ACHN (cell line): ENCODE measurements around the gene MOK.
A peak's percentile ranks its signal among the peaks of the same experiment; 100 is the strongest.

Source experiments
- DNase-seq: peaks from one replicate; pipeline ENCODE4 v3.0.0-alpha.2; 2015
- in situ Hi-C: cut with HindIII; loops from 2 replicates; pipeline ENCODE4 v1.10.0; 2017; ENCODE audit warnings: low sequenced_read_pairs, low pct_ligation_motif_present, low pct_unique_long_range_greater_than_20kb

MOK gene

GRCh38 chr14:102295270-102295669, 9.7 kb downstream of the MOK start:
- in situ Hi-C loops: no loop called here

DNA sequence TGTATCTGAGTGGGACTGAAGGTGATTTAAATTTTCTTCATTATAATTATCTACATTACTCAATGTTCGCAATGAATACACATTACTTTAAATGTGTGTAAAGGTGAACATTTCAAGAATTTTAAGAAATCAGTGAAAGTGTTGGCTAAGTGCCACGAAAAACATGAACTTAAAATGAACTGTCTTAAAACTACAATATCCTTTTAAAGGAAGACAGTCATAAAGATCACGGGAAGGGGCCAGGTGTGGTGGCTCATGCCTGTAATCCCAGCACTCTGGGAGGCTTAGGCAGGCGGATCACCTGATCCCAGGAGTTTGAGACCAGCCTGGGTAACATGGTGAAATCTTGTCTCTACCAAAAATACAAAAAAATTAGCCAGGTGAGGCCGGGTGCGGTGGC, 11.2 kb downstream of the MOK start:
- in situ Hi-C loops: no loop called here
- DNase-seq: no peak

More at GRCh38 chr14:102295270-102295669, 9.7 kb downstream of the MOK start:
- DNase-seq: peak; percentile 39

GRCh38 chr14:102292441-102292840, 12.5 kb downstream of the MOK start:
- in situ Hi-C loops: no loop called here

DNA sequence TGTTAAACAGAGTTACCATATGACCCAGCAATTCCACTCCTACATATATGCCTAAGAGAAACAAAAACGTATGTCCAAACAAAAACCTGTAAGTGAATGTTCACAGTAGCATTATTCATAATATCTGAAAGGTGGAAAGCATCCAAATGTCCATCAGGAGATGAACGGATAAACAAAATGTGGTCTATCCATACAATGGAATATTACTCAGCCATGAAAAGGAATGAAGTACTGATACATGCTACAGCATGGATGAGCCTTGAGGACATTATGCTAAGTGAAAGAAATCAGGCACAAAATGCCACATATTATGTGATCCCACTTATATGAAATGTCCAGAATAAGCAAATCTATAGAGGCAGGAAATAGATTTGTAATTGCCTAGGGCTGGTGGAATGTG, 16.8 kb downstream of the MOK start:
- DNase-seq: no peak
- in situ Hi-C loops: no loop called here

More at GRCh38 chr14:102292441-102292840, 12.5 kb downstream of the MOK start:
- DNase-seq: no peak

DNA sequence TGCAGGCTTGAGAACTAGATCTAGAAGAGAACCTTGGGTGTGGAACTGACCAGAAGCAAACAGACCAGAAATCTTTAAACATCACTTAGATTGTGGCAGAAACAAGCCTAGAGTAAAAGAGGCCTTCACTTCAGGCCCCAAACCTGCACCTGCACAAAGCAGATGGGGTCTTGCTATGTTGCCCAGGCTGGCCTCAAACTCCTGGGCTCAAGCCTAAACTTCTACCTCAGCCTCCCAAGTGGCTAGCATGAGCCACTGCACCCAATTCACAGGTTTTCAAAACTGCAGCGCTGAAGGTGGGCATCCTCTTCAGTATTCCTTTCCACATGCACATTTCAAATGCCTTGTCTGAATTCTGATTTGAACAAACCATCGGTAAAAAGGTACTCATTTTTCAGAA, 19.9 kb downstream of the MOK start:
- DNase-seq: no peak
- in situ Hi-C loops: no loop called here

GRCh38 chr14:102283631-102284129, 21.3 kb downstream of the MOK start:
- no peak for DNase-seq

DNA sequence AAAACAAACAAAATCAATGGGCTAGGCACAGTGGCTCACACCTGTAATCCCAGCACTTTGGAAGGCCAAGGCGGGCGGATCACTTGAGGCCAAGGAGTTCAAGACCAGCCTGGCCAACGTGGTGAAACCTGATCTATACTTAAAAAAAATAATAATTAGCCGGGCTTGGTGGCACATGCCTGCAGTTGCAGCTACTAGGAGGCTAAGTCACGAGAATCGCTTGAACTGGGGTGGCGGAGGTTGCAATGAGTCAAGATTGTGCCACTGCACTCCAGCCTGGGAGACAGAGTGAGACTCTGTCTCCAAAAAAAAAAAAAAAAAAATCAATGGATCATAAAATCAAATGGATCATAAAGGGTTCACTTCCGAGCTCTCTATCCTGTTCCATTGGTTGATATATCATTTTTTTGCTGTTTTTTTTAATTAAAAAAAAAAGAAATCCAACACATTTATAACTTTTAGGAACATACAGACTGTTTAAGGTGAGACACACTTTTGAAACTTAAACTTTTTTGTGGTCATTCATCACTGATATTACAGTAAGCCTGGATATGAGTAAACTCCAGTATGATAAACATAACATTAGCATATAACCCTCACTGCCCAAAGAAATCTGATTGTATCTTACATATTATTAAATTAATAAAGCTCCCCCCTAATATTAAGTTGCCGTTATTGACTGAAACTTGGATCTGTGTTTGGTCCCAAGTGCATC, 22.1 kb downstream of the MOK start:
- no peak for DNase-seq
- in situ Hi-C loops: no loop called here

More at GRCh38 chr14:102283631-102284129, 21.3 kb downstream of the MOK start:
- in situ Hi-C loops: no loop called here

DNA sequence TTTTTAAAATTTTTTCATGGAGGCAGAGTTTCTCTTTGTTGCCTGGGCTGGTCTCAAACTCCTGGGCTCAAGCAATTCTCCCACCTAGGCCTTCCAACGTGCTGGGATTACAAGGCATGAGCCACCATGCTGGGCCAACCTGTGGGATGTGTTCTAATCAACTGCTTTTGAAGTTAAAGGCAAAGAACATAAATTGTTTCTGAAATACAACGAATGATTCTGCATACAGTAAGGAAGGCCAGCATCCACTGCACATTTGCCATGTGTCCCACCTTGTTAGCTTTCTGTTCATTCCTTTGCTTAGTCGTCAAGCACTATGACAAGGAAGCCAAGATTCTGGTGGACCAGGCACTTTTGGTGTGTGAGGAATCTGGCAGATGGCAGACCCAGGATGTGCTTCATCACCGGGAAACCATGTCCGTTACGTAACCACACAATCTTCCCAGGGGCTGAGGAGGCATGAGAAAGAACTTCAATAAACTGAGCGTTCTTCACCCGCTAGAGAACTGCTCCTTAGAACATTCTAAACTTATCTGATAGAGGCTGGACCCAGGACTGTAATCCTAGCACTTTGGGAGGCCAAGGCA, 24.5 kb downstream of the MOK start:
- in situ Hi-C loops: no loop called here
- peak; percentile 84 for DNase-seq

GRCh38 chr14:102279688-102280348, 25.1 kb downstream of the MOK start:
- in situ Hi-C loops: no loop called here
- DNase-seq: peak; percentile 94

GRCh38 chr14:102279282-102279681, 25.7 kb downstream of the MOK start:
- no peak for DNase-seq
- in situ Hi-C loops: no loop called here

GRCh38 chr14:102278631-102278935, 26.4 kb downstream of the MOK start:
- in situ Hi-C loops: no loop called here

DNA sequence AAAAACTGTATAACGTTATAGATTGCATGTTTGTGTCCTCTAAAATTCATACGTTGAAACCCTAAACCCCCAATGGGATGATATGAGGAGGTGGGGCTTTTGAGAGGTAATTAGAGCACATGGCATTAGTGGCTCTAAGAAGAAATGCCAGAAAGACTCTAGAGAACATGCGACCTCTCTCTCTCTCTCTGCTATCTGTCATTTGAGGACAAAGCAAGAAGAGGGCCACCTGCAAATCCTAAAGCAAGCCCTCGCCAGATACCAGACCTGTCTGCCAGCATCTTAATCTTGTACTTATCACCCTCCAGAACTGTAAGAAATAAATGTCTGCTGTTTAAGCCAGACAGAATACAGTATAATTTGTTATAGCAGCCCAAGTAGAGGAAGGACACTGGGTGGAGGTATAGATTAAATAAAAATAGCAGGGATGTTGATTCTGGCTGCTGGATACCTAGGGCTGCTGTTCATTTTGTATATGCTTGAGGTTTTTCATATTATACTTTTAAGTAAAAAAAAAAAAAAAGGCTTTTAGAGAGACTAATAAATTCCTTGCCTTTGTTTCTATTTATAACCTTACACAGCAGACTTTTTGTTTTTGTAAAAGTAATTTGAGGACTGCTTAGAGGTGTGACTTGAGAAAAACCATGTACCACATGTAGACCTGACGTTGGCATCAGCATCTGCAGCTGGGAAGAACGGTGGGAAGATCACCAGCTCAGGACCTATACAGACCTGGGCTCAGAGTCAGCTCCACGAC, 26.9 kb downstream of the MOK start:
- no peak for DNase-seq
- in situ Hi-C loops: no loop called here

More at GRCh38 chr14:102278631-102278935, 26.4 kb downstream of the MOK start:
- no peak for DNase-seq

DNA sequence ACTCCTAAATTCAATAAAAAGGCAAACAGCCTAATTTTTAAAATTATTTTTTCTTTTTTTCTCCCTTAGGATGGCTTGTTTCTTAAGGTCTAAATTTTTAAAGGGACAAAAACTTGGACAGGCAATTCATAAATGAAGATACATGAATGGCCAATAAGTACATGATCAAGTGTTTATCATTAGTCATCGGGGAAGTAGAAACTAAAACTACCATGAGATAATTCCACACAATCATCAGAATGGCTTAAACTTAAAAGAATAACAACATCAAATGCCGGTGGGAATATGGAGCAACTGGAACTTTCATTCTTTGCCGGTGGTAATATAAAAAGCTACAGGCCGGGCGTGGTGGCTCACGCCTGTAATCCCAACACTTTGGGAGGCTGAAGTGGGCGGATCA, 29.1 kb downstream of the MOK start:
- no peak for DNase-seq
- in situ Hi-C loops: no loop called here

DNA sequence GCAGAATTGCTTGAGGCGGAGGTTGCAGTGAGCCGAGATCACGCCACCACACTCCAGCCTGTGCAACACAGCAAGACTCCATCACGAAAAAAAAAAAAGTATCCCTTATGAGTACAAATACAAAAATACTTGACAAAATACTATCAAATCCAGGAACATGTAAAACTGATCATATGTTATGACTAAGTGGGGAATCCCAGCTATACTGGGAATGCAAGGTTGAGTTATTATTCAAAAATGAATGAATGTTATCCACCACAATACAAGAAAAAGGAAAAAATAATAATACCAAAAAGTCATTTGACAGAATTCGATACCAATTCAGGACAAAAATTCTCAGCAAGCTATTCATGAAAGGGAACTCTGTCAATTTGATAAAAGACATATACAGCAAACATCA, 32.6 kb downstream of the MOK start:
- in situ Hi-C loops: no loop called here

GRCh38 chr14:102264775-102265174, 40.2 kb downstream of the MOK start:
- DNase-seq: no peak
- in situ Hi-C loops: no loop called here

More for the DNA sequence above, 32.6 kb downstream of the MOK start:
- no peak for DNase-seq

- in situ Hi-C loops: no loop called here
Measured at GRCh38 chr14:102264355-102264754, 40.6 kb downstream of the MOK start.

DNA sequence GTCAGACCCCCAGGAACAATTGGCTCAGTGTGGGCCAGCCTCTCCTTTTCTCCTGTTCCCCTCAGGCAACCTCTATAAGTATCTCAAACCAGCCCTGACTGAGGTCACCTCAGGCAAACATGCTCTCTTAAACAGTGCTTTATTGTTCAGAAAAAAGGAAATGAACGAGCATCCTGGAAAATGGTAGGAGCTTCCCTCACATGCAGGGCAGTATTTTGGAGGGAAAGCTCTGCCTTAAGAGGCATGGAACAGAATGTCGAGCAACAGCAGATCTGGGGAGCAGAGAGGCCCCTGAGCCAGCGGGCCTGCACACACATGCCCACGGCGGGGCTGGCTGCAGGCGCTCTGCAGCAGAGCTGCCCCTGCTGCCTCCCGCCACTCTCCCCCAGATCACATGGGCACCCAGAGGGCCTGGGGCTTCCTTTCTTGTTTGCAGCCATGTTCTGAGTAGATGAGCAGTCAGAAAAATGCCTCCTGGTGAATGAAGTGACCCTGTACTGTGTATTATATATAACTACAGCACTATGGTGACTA, 42.0 kb downstream of the MOK start:
- in situ Hi-C loops: no loop called here
- no peak for DNase-seq

More at GRCh38 chr14:102264355-102264754, 40.6 kb downstream of the MOK start:
- no peak for DNase-seq

- in situ Hi-C loops: no loop called here
- no peak for DNase-seq
Measured at GRCh38 chr14:102258136-102258535, 46.8 kb downstream of the MOK start.

DNA sequence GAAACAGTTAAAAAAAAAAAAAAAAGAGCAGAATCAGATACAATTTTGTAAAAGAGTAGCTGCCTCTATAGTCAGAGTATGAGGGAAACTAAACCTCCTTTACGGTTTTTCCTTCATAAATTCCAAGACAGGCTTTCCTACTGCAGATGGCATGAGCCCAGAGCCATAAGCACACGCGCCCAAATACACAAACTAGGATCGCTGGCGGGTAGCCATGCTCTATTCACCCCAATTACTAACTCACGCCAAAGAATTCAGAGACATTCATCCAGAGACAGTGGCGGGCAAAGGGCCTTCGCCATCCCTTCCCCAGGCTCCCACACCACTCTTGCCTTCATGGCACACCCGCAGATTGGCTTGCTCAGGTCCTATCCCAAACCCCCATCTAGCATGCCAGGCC, 48.2 kb downstream of the MOK start:
- in situ Hi-C loops: no loop called here
- DNase-seq: no peak
